Measurements from ENCODE around the gene PDLIM7.

DNA sequence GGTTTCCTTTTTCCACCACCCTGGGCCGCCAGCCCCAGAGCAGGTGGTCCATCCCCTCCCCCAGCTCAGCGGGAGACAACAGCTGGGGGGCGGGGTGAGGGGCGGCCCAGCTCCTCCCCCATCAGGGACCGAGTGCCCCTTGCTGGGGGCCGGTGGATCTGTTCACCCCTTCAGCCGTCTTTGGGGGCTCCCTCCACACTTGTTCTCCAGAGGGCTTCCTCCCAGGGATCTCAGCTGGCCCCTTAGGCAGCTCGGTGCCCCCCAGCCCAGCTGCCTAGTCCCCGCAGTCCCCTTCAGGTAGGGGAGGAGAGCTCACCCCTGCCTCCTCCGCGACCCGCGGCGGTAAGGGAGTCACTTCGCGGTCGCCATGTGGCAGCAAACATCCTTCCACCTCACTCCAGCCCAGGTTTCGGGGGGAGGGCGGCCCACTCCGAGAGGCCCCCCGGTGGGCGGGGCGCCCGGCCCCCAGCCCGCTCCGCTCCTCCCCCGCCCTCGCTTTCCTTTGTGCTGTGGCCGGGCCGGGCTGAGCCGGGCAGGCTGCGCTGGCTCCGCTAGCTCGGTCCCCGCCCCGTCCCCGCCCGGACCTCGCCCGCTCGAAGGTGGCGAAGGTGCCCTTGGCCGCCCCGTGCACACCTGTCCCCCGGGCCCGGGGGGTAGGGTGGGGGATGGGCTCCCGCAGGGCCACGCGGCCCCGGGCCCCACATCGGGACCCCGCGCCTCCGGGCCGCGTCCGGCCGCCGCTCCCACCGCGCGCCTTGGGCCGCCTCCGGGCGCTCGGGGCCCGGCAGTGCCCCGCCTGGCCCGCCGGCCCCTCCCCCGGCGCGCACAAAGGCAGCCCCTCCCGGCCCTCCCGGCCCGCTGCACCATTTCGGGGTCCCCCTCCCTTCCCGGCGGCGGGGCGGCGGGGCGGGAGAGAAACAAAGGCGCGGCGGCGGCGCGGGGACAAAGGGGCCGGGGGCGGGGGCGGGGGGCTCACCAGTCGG lies 24.7 kb downstream of the PDLIM7 start:
- TF ChIP-seq, protein P1, sequence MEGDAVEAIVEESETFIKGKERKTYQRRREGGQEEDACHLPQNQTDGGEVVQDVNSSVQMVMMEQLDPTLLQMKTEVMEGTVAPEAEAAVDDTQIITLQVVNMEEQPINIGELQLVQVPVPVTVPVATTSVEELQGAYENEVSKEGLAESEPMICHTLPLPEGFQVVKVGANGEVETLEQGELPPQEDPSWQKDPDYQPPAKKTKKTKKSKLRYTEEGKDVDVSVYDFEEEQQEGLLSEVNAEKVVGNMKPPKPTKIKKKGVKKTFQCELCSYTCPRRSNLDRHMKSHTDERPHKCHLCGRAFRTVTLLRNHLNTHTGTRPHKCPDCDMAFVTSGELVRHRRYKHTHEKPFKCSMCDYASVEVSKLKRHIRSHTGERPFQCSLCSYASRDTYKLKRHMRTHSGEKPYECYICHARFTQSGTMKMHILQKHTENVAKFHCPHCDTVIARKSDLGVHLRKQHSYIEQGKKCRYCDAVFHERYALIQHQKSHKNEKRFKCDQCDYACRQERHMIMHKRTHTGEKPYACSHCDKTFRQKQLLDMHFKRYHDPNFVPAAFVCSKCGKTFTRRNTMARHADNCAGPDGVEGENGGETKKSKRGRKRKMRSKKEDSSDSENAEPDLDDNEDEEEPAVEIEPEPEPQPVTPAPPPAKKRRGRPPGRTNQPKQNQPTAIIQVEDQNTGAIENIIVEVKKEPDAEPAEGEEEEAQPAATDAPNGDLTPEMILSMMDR (IDR thresholded peaks at IDR 0.05; ENCODE audit: low read depth, low read length), result peak; percentile 15; the same call in 1 of the 2 replicates
- no peak for TF ChIP-seq EZH2phosphoT487 (IDR thresholded peaks at IDR 0.05; ENCODE audit: low read depth)

All from OCI-LY3 (cell line).